ENCODE data around the gene EOGT. TPM values are rescaled to one million over a fixed set of nuclear protein-coding genes. Genes with fewer than 3 reads are reported as not detected.
A peak's percentile ranks its signal among the peaks of the same experiment; 100 is the strongest.

Gene EOGT
- total RNA-seq, 1 experiment from 2014 or later, result 21.0 TPM

GRCh38 chr3:68935778-68936177 lies 77.7 kb downstream of the EOGT start:
- DNase-seq, result no peak
- no peaks in the 10 kb centered on the region for H3K9me3 Mint-ChIP-seq (ENCODE audit: low read depth, unreplicated experiment)
- H3K36me3 Mint-ChIP-seq (ENCODE audit: insufficient read depth, unreplicated experiment), result no peaks in the 10 kb centered on the region
- no TSS peak for BruUV-seq (replicated peaks)
- intact Hi-C loops (cut with micrococcal nuclease; ENCODE audit: unreplicated experiment), result no loop called here
- no peak for TF ChIP-seq CTCF (IDR thresholded peaks at IDR 0.05; ENCODE audit: unreplicated experiment)
- H3K4me3 Mint-ChIP-seq (ENCODE audit: low read depth, unreplicated experiment), result no peak overlapping the region
- H3K4me1 Mint-ChIP-seq (ENCODE audit: low read depth, unreplicated experiment), result no peaks in the 10 kb centered on the region
- no peak overlapping the region for H3K27ac Mint-ChIP-seq (ENCODE audit: unreplicated experiment)
- CTCF ChIA-PET, result interaction anchor here (0.6 to 0.7 kb wide), 2 partner anchors 10 to 18 kb away, joined by 4 to 5 read pairs; no protein-coding TSS in a partner anchor
- peaks cover 75% of the 10 kb centered on the region for H3K27me3 Mint-ChIP-seq (ENCODE audit: unreplicated experiment)

DNA sequence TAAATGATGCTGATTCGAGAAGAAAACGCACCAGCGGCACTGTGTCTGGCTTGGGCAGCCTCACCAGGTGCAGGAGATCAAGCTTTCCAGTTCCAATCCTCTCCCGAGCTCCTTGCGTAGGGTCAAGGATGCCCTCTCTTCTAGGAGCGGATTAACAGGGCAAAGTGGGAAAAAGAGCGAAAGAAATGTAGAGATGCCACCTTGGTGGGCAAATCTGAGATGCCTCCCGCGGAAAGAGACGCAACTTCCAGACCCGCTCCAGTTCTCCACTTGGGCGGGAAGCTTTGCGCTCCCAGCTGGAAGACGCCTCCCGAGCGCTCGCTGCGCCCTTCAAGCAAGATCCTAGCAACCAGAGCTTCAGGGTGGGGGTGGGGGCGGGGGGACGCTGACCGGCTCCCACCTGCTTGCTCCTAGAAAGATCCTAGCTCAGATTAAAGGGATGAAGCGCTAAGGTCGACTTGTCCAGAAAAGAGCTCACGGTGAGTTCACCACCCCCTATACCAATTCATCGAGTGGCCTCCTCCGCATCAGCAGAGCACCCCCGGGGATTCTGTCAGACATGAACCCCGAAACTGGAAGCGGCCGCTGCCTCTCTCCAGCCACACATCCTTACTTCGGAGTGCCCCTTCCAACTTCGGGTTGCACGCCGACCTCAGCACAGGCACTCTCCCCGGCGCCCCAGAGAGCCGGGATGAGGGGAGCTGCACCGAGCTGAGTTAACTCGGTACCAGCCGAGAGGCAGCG lies 81.9 kb downstream of the EOGT start:
- intact Hi-C loops (cut with micrococcal nuclease; ENCODE audit: unreplicated experiment), result no loop called here

More for the DNA sequence above, 81.9 kb downstream of the EOGT start:
- no peak for DNase-seq
- H3K4me1 Mint-ChIP-seq (ENCODE audit: low read depth, unreplicated experiment), result no peaks in the 10 kb centered on the region
- H3K36me3 Mint-ChIP-seq (ENCODE audit: insufficient read depth, unreplicated experiment), result no peaks in the 10 kb centered on the region
- H3K27ac Mint-ChIP-seq (ENCODE audit: unreplicated experiment), result no peak overlapping the region
- no TSS peak for BruUV-seq (replicated peaks)
- H3K27me3 Mint-ChIP-seq (ENCODE audit: unreplicated experiment), result peaks cover 76% of the 10 kb centered on the region
- H3K4me3 Mint-ChIP-seq (ENCODE audit: low read depth, unreplicated experiment), result no peak overlapping the region
- no peak for TF ChIP-seq CTCF (IDR thresholded peaks at IDR 0.05; ENCODE audit: unreplicated experiment)
- CTCF ChIA-PET, result no interaction called here
- no peaks in the 10 kb centered on the region for H3K9me3 Mint-ChIP-seq (ENCODE audit: low read depth, unreplicated experiment)

Small RNA genes lying within 50 kb of the gene (microRNA-seq; reads per million reads assigned to microRNA genes)
- gene MIR3136, result 3.5 reads per million, percentile 4 among the genes with 10 or more reads in this experiment

Other genes with a start within 250 kb of the EOGT start
- 0.69 TPM in 1 of 2 replicates, not detected in the other for gene TAFA4, start 81.1 kb downstream of the EOGT start, total RNA-seq (2022)
- 31.3 and 34.4 TPM in 2 replicates for gene TMF1, start 38.6 kb upstream of the EOGT start, total RNA-seq (2022)
- 55.9 and 64.2 TPM in 2 replicates for gene UBA3, start 66.7 kb upstream of the EOGT start, total RNA-seq (2022)
- gene ARL6IP5, start 71.3 kb upstream of the EOGT start, total RNA-seq (2022), result 65.5 and 76.9 TPM in 2 replicates
- not detected in 2 replicates for gene LMOD3, start 108.9 kb upstream of the EOGT start, total RNA-seq (2022)